LNCaP clone FGC (cell line): ENCODE measurements around the gene MBNL3.

ENCODE experiments used
- DNase-seq: peaks from one replicate; pipeline ENCODE4 v3.0.0-alpha.2; 2011; ENCODE audit warnings: low read depth
- H3K4me3 ChIP-seq: 2 replicates; pipeline ENCODE4 v1.5.1; 2011; ENCODE audit warnings: mild to moderate bottlenecking, low read depth, low read length, control low read depth
- CTCF ChIP-seq: IDR thresholded peaks from 2 replicates; pipeline ENCODE4 v1.5.1; 2012; ENCODE audit warnings: mild to moderate bottlenecking; ENCODE audit not compliant: control insufficient read depth, insufficient read depth; ENCODE audit errors: extremely low read depth

Gene MBNL3

GRCh38 chrX:132491191-132491590 is 2.4 kb upstream of the MBNL3 start:
- peak; percentile 46 for DNase-seq
- H3K4me3 ChIP-seq: no peak overlapping the region
- no peak for TF ChIP-seq CTCF

GRCh38 chrX:132489578-132490419 is 961 bp upstream of the MBNL3 start:
- H3K4me3 ChIP-seq: peak overlapping the region; percentile 60
- TF ChIP-seq CTCF: no peak
- DNase-seq: no peak

GRCh38 chrX:132488180-132488705 is 595 bp downstream of the MBNL3 start:
- H3K4me3 ChIP-seq: peak overlapping the region; percentile 60
- DNase-seq: no peak
- no peak for TF ChIP-seq CTCF

GRCh38 chrX:132486599-132487178 is 2.1 kb downstream of the MBNL3 start:
- no peak for TF ChIP-seq CTCF
- no peak for DNase-seq
- H3K4me3 ChIP-seq: no peak overlapping the region

- TF ChIP-seq CTCF: no peak
- H3K4me3 ChIP-seq: no peak overlapping the region
- no peak for DNase-seq
Measured at GRCh38 chrX:132483951-132484350, 4.9 kb downstream of the MBNL3 start.

- TF ChIP-seq CTCF: no peak
- no peak for DNase-seq
- H3K4me3 ChIP-seq: no peak overlapping the region
Measured at GRCh38 chrX:132483488-132483887, 5.3 kb downstream of the MBNL3 start.
